Activated naive CD8-positive, alpha-beta T cell treated with anti-CD3 and anti-CD28 coated beads, Interleukin-2, amount 50 U/mL, for 24 hours (primary cell): ENCODE data around the gene NOXO1.

Source experiments
- ATAC-seq: fragments of 150-1000 bp; cut with Tn5 transposase; one replicate; pipeline ENCODE4 v1.10.0; 2021
- DNase-seq: peaks from one replicate; pipeline ENCODE4 v3.0.0; 2021
- H3K27ac Mint-ChIP-seq: one replicate; pipeline ENCODE4 v1.8.0; 2021; ENCODE audit warnings: mild to moderate bottlenecking, mixed read lengths
- H3K27me3 Mint-ChIP-seq: one replicate; pipeline ENCODE4 v1.8.0; 2021; ENCODE audit warnings: mixed read lengths
- H3K36me3 Mint-ChIP-seq: one replicate; pipeline ENCODE4 v1.8.0; 2021; ENCODE audit warnings: low read depth, mixed read lengths
- H3K4me1 Mint-ChIP-seq: one replicate; pipeline ENCODE4 v1.8.0; 2021; ENCODE audit warnings: mixed read lengths
- H3K4me3 Mint-ChIP-seq: one replicate; pipeline ENCODE4 v1.8.0; 2021; ENCODE audit warnings: mild to moderate bottlenecking, moderate library complexity, mixed read lengths
- H3K9me3 Mint-ChIP-seq: one replicate; pipeline ENCODE4 v1.8.0; 2021; ENCODE audit warnings: mixed read lengths

Gene NOXO1

GRCh38 chr16:1981398-1981836 is at the start of gene NOXO1:
Gene NOXO1, minus strand, starts transcription at chr16:1981469. Its CDS starts 290 bp downstream, at chr16:1981179.
- peak within 1 kb of the TSS; percentile 10 for H3K27ac Mint-ChIP-seq
- H3K9me3 Mint-ChIP-seq: no peaks in the 10 kb centered on the region
- peaks cover 7% of the 10 kb centered on the region for H3K36me3 Mint-ChIP-seq
- peaks cover 17% of the 10 kb centered on the region for H3K4me1 Mint-ChIP-seq
- DNase-seq: no peak
- no peak within 1 kb of the TSS for H3K4me3 Mint-ChIP-seq
- peak; percentile 3 for ATAC-seq
- peaks cover 30% of the 10 kb centered on the region for H3K27me3 Mint-ChIP-seq

- Mint-ChIP-seq H3K9me3 (no peaks in the 10 kb centered on the region), H3K27ac (no peak overlapping the region), H3K4me1 (peaks cover 7% of the 10 kb centered on the region), H3K4me3 (no peak overlapping the region), H3K27me3 (peaks cover 9% of the 10 kb centered on the region), H3K36me3 (no peaks in the 10 kb centered on the region)
- DNase-seq (no peak), ATAC-seq (no peak)
These were observed 48.8 kb upstream of the NOXO1 start for GRCh38 chr16:2030036-2030435.

GRCh38 chr16:2029350-2029749 is 48.1 kb upstream of the NOXO1 start:
- DNase-seq: no peak
- no peak for ATAC-seq
- Mint-ChIP-seq H3K4me1 (peaks cover 7% of the 10 kb centered on the region), H3K27ac (no peak overlapping the region), H3K4me3 (no peak overlapping the region), H3K9me3 (no peaks in the 10 kb centered on the region), H3K36me3 (no peaks in the 10 kb centered on the region), H3K27me3 (peaks cover 9% of the 10 kb centered on the region)

- H3K36me3 Mint-ChIP-seq: no peaks in the 10 kb centered on the region
- no peak for DNase-seq
- no peak overlapping the region for H3K4me3 Mint-ChIP-seq
- ATAC-seq: no peak
- H3K4me1 Mint-ChIP-seq: peaks cover 11% of the 10 kb centered on the region
- no peak overlapping the region for H3K27ac Mint-ChIP-seq
- H3K27me3 Mint-ChIP-seq: peaks cover 9% of the 10 kb centered on the region
- no peaks in the 10 kb centered on the region for H3K9me3 Mint-ChIP-seq
These were observed 47.5 kb upstream of the NOXO1 start for GRCh38 chr16:2028620-2029220.

- H3K27ac Mint-ChIP-seq: no peak overlapping the region
- H3K27me3 Mint-ChIP-seq: peaks cover 9% of the 10 kb centered on the region
- DNase-seq (no peak), ATAC-seq (no peak)
- no peak overlapping the region for H3K4me3 Mint-ChIP-seq
- H3K9me3 Mint-ChIP-seq: no peaks in the 10 kb centered on the region
- no peaks in the 10 kb centered on the region for H3K36me3 Mint-ChIP-seq
- H3K4me1 Mint-ChIP-seq: peaks cover 13% of the 10 kb centered on the region
These were observed 46.9 kb upstream of the NOXO1 start for GRCh38 chr16:2028146-2028545.

GRCh38 chr16:2027024-2028010 is 46.0 kb upstream of the NOXO1 start:
- no peak overlapping the region for H3K27ac Mint-ChIP-seq
- H3K36me3 Mint-ChIP-seq: no peaks in the 10 kb centered on the region
- H3K9me3 Mint-ChIP-seq: no peaks in the 10 kb centered on the region
- H3K27me3 Mint-ChIP-seq: peaks cover 14% of the 10 kb centered on the region
- H3K4me3 Mint-ChIP-seq: peak overlapping the region; percentile 65
- DNase-seq: no peak
- peaks cover 18% of the 10 kb centered on the region for H3K4me1 Mint-ChIP-seq
- no peak for ATAC-seq

- Mint-ChIP-seq H3K27ac (no peak within 1 kb of the TSS), H3K27me3 (peaks cover 21% of the 10 kb centered on the region), H3K9me3 (no peaks in the 10 kb centered on the region), H3K4me1 (peaks cover 19% of the 10 kb centered on the region), H3K36me3 (no peaks in the 10 kb centered on the region), H3K4me3 (peak within 1 kb of the TSS; percentile 65)
- ATAC-seq (no peak), DNase-seq (no peak)
These were observed 45.3 kb upstream of the NOXO1 start, which contains the start of gene NHERF2 for GRCh38 chr16:2026461-2027023. Gene NHERF2, plus strand, starts transcription at chr16:2026902. Its CDS starts 104 bp downstream, at chr16:2027006.

GRCh38 chr16:2025878-2026460 is 44.7 kb upstream of the NOXO1 start:
- no peaks in the 10 kb centered on the region for H3K9me3 Mint-ChIP-seq
- peaks cover 27% of the 10 kb centered on the region for H3K27me3 Mint-ChIP-seq
- no peak for ATAC-seq
- no peak overlapping the region for H3K27ac Mint-ChIP-seq
- DNase-seq: no peak
- H3K36me3 Mint-ChIP-seq: no peaks in the 10 kb centered on the region
- H3K4me3 Mint-ChIP-seq: no peak overlapping the region
- peaks cover 21% of the 10 kb centered on the region for H3K4me1 Mint-ChIP-seq

- ATAC-seq: no peak
- no peak for DNase-seq
- Mint-ChIP-seq H3K4me3 (no peak overlapping the region), H3K27ac (no peak overlapping the region), H3K36me3 (no peaks in the 10 kb centered on the region), H3K9me3 (no peaks in the 10 kb centered on the region), H3K27me3 (peaks cover 32% of the 10 kb centered on the region), H3K4me1 (peaks cover 26% of the 10 kb centered on the region)
These were observed 44.0 kb upstream of the NOXO1 start for GRCh38 chr16:2025251-2025650.

- DNase-seq (no peak), ATAC-seq (no peak)
- Mint-ChIP-seq H3K4me3 (no peak overlapping the region), H3K27ac (no peak overlapping the region), H3K4me1 (peaks cover 26% of the 10 kb centered on the region), H3K36me3 (no peaks in the 10 kb centered on the region), H3K27me3 (peaks cover 34% of the 10 kb centered on the region), H3K9me3 (no peaks in the 10 kb centered on the region)
These were observed 42.8 kb upstream of the NOXO1 start for GRCh38 chr16:2024032-2024420.

GRCh38 chr16:2023092-2024031 is 42.1 kb upstream of the NOXO1 start:
- DNase-seq: peak; percentile 98
- peaks cover 26% of the 10 kb centered on the region for H3K4me1 Mint-ChIP-seq
- H3K9me3 Mint-ChIP-seq: no peaks in the 10 kb centered on the region
- H3K27ac Mint-ChIP-seq: no peak overlapping the region
- peak; percentile 74 for ATAC-seq
- H3K27me3 Mint-ChIP-seq: peaks cover 39% of the 10 kb centered on the region
- H3K4me3 Mint-ChIP-seq: peak overlapping the region; percentile 67
- no peaks in the 10 kb centered on the region for H3K36me3 Mint-ChIP-seq

GRCh38 chr16:2022723-2023091 is 41.4 kb upstream of the NOXO1 start:
- DNase-seq: no peak
- peak; percentile 26 for ATAC-seq
- Mint-ChIP-seq H3K27me3 (peaks cover 42% of the 10 kb centered on the region), H3K4me1 (peaks cover 26% of the 10 kb centered on the region), H3K27ac (no peak overlapping the region), H3K36me3 (no peaks in the 10 kb centered on the region), H3K4me3 (peak overlapping the region; percentile 67), H3K9me3 (no peaks in the 10 kb centered on the region)

- Mint-ChIP-seq H3K27me3 (peaks cover 32% of the 10 kb centered on the region), H3K27ac (no peak overlapping the region), H3K9me3 (no peaks in the 10 kb centered on the region), H3K4me1 (peaks cover 19% of the 10 kb centered on the region), H3K36me3 (no peaks in the 10 kb centered on the region), H3K4me3 (peak overlapping the region; percentile 70)
- DNase-seq (peak; percentile 38), ATAC-seq (no peak)
These were observed 38.9 kb upstream of the NOXO1 start for GRCh38 chr16:2019921-2020831.
